Measurements from ENCODE around the gene SSH2. TPM values are rescaled to one million over a fixed set of nuclear protein-coding genes. Genes with fewer than 3 reads are reported as not detected.

SSH2 gene
- total and polyA plus RNA-seq, 9 of the 15 experiments (the other 6 are each of a cell fraction or from before 2014, with no cell fraction given) = 3.9 to 16.1 (median 10.2) TPM

GRCh38 chr17:29642171-29642611 lies 287.8 kb downstream of the SSH2 start (continued):
- TF ChIP-seq, protein P1, sequence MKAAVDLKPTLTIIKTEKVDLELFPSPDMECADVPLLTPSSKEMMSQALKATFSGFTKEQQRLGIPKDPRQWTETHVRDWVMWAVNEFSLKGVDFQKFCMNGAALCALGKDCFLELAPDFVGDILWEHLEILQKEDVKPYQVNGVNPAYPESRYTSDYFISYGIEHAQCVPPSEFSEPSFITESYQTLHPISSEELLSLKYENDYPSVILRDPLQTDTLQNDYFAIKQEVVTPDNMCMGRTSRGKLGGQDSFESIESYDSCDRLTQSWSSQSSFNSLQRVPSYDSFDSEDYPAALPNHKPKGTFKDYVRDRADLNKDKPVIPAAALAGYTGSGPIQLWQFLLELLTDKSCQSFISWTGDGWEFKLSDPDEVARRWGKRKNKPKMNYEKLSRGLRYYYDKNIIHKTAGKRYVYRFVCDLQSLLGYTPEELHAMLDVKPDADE (conservative IDR thresholded peaks at IDR 0.05; ENCODE audit: control insufficient read depth, low read depth, low read length) = no peak

DNA sequence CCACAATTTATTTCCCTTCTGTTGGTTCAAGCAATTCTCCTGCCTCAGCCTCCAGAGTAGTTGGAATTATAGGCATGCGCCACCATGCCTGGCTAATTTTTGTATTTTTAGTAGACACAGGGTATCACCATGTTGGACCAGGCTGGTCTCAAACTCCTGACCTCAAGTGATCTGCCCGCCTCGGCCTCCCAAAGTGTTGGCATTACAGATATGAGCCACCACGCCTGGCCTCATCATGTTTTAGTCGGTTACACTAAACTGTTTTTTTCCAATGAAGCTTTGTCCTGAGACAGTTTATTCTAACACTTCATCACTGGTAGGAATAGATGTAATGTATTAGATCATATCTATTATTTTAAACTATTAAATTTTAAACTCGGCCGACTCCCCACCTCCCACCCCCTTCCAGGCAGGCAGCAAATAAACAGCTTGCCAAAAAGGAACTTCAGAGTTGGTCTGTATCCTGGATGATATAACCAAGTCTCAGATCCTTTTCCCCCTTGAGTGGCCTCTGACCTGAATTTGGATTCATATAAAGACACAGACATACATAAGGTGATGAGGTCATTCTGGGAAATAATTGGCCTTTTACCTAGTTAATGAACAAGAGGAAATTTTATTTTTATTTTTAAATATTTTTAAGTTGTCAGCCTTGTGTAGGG lies 288.9 kb downstream of the SSH2 start:
- Histone ChIP-seq H4K20me1 (replicated peaks; ENCODE audit: control insufficient read depth, insufficient read depth, low read length) (no peaks in the 10 kb centered on the region; the same call in 1 of the 2 replicates), H3K79me2 (ENCODE audit: control insufficient read depth, insufficient read depth, low read length) (no peaks in the 10 kb centered on the region), H3K4me2 (ENCODE audit: insufficient read depth, low read length) (no peak overlapping the region), H3K9me1 (ENCODE audit: control insufficient read depth, insufficient read depth, low read length) (no peaks in the 10 kb centered on the region), H3K27ac (ENCODE audit: extremely low read depth, low read depth, low read length) (no peak overlapping the region), H3K36me3 (ENCODE audit: control insufficient read depth, insufficient read depth, low read length) (no peaks in the 10 kb centered on the region), H3K9ac (ENCODE audit: insufficient read depth in 1 of 2, low read depth in 2 of 2, low read length in 2 of 2) (no peak overlapping the region), H3K4me3 (no peak overlapping the region), H3K4me1 (replicated peaks in 1 of 2; ENCODE audit: control insufficient read depth in 2 of 2, insufficient read depth in 2 of 2, low read length in 2 of 2) (peaks cover 12 to 28% of the 10 kb centered on the region in 2 experiments), H3K9me3 (replicated peaks; ENCODE audit: control insufficient read depth, insufficient read depth, low read depth, low read length) (no peaks in the 10 kb centered on the region), H3K27me3 (ENCODE audit: control insufficient read depth in 2 of 2, insufficient read depth in 2 of 2, low read length in 2 of 2) (no peaks in the 10 kb centered on the region), H2AFZ (ENCODE audit: low read depth, low read length) (no peak overlapping the region)
- intact Hi-C loops (cut with micrococcal nuclease) (no loop called here), in situ Hi-C loops (cut with MboI) (loop anchor here (5.0 kb wide), 2 partner anchors 136 to 291 kb away; partner anchors contain the start of gene SSH2)
- CTCF ChIA-PET (ENCODE audit: low intra/inter-chr PET ratio) = no interaction called here
- ATAC-seq (no peak), DNase-seq (ENCODE audit: extremely low read depth in 1 of 4, low spot score in 3 of 4) (no peak), FAIRE-seq (no peak)
- POLR2A ChIA-PET = interaction anchor here (0.6 to 1.6 kb wide), 3 partner anchors 15 to 173 kb away, joined by 3 to 4 read pairs (median 3); no protein-coding TSS in a partner anchor
- WGBS (ENCODE audit: insufficient coverage, low coverage, missing lambda C conversion rate) = 86% methylated on average over 7 of the region's 7 CpGs
- no TSS peak for BruUV-seq (replicated peaks)
- TF ChIP-seq, protein P2, sequence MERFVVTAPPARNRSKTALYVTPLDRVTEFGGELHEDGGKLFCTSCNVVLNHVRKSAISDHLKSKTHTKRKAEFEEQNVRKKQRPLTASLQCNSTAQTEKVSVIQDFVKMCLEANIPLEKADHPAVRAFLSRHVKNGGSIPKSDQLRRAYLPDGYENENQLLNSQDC (CRISPR knock-in tag; IDR thresholded peaks at IDR 0.05) = no peak
- TF ChIP-seq, protein P3, sequence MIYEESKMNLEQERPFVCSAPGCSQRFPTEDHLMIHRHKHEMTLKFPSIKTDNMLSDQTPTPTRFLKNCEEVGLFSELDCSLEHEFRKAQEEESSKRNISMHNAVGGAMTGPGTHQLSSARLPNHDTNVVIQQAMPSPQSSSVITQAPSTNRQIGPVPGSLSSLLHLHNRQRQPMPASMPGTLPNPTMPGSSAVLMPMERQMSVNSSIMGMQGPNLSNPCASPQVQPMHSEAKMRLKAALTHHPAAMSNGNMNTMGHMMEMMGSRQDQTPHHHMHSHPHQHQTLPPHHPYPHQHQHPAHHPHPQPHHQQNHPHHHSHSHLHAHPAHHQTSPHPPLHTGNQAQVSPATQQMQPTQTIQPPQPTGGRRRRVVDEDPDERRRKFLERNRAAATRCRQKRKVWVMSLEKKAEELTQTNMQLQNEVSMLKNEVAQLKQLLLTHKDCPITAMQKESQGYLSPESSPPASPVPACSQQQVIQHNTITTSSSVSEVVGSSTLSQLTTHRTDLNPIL (CRISPR knock-in tag; IDR thresholded peaks at IDR 0.05) = no peak
- TF ChIP-seq SRSF9 (IDR thresholded peaks at IDR 0.05; ENCODE audit: borderline replicate concordance, low read depth, low read length) (no peak), ZNF263 (CRISPR knock-in tag; IDR thresholded peaks at IDR 0.05; ENCODE audit: borderline replicate concordance) (no peak), ZNF551 (CRISPR knock-in tag; IDR thresholded peaks at IDR 0.05) (no peak), ZNF224 (CRISPR knock-in tag; IDR thresholded peaks at IDR 0.05) (no peak), PHF20 (IDR thresholded peaks at IDR 0.05; ENCODE audit: partially characterized antibody) (no peak), RBM39 (optimal IDR thresholded peaks at IDR 0.05; ENCODE audit: low read depth, low read length) (no peak), ATF1 (CRISPR knock-in tag; IDR thresholded peaks at IDR 0.05) (no peak), ATF1 (tag; IDR thresholded peaks at IDR 0.05) (no peak), ARNT (IDR thresholded peaks at IDR 0.05) (no peak), SRSF3 (IDR thresholded peaks at IDR 0.05; ENCODE audit: insufficient read depth, low read length) (no peak), KHSRP (IDR thresholded peaks at IDR 0.05) (no peak)
- TF ChIP-seq, protein P4, sequence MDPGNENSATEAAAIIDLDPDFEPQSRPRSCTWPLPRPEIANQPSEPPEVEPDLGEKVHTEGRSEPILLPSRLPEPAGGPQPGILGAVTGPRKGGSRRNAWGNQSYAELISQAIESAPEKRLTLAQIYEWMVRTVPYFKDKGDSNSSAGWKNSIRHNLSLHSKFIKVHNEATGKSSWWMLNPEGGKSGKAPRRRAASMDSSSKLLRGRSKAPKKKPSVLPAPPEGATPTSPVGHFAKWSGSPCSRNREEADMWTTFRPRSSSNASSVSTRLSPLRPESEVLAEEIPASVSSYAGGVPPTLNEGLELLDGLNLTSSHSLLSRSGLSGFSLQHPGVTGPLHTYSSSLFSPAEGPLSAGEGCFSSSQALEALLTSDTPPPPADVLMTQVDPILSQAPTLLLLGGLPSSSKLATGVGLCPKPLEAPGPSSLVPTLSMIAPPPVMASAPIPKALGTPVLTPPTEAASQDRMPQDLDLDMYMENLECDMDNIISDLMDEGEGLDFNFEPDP (CRISPR knock-in tag; IDR thresholded peaks at IDR 0.05) = no peak
- TF ChIP-seq, protein P5, sequence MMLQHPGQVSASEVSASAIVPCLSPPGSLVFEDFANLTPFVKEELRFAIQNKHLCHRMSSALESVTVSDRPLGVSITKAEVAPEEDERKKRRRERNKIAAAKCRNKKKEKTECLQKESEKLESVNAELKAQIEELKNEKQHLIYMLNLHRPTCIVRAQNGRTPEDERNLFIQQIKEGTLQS (IDR thresholded peaks at IDR 0.05) = no peak
- TF ChIP-seq, protein P5 (CRISPR knock-in tag; conservative IDR thresholded peaks at IDR 0.05) = no peak
